Lung microvascular endothelial cell (primary cell): ENCODE results near the gene SUPT3H. TPM values are rescaled to one million over a fixed set of nuclear protein-coding genes. Genes with fewer than 3 reads are reported as not detected.
"Not testable (repeated sequence)": the region's sequence is repeated elsewhere in the genome, so short reads cannot be mapped to it uniquely, and the experiment has no call there.

Experiments used
- DNase-seq, 2 donors: peaks; one replicate each; pipeline versions ENCODE4 v3.0.0 to v3.0.0-alpha.2; 2010; ENCODE audit warnings: low read depth in 2 of 2
- total RNA-seq: library from RNA; depleted of rRNA; stranded (reverse); fragments of >200 nt; gene quantifications from 2 replicates; pipeline ENCODE4 v1.2.1, GENCODE V29; 2014

The SUPT3H gene
- total RNA-seq, 1 donor from 2014 or later: 2.8 TPM

- no peak for DNase-seq
Measured at GRCh38 chr6:44915111-44915510, 462.6 kb downstream of the SUPT3H start.

- no peak for DNase-seq
Measured at GRCh38 chr6:44914141-44914540, 463.6 kb downstream of the SUPT3H start.

DNA sequence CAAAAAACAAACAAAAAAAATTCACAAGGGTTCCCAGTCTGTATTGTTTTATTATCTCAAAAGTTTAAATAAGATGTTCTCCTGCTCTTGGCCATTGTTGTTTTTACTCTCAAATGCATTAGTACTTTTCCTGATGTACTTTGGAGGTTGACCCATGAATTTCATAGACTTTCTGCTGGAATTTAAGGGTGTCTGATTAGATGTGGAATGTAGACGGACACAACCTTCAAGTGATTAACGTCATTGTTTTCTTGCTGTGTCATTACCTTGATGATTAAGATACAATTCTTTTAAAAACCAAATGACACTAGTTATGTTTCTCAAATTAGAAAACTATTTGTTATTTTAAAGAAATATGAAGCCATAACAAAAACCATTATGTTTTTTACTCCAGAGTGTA is 471.0 kb downstream of the SUPT3H start:
- DNase-seq: peak in 1 of 2 donors; percentile 16

DNA sequence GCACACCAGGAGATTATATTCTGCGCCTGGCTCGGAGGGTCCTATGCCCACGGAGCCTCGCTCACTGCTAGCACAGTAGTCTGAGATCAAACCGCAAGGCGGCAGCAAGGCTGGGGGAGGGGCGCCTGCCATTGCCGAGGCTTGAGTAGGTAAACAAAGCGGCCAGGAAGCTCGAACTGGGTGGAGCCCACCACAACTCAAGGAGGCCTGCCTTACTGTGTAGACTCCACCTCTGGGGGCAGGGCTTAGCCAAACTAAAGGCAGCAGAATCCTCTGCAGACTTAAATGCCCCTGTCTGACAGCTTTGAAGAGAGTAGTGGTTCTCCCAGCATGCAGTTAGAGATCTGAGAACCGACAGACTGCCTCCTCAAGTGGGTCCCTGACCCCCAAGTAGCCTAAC is 477.4 kb downstream of the SUPT3H start:
- not testable (repeated sequence) for DNase-seq

DNA sequence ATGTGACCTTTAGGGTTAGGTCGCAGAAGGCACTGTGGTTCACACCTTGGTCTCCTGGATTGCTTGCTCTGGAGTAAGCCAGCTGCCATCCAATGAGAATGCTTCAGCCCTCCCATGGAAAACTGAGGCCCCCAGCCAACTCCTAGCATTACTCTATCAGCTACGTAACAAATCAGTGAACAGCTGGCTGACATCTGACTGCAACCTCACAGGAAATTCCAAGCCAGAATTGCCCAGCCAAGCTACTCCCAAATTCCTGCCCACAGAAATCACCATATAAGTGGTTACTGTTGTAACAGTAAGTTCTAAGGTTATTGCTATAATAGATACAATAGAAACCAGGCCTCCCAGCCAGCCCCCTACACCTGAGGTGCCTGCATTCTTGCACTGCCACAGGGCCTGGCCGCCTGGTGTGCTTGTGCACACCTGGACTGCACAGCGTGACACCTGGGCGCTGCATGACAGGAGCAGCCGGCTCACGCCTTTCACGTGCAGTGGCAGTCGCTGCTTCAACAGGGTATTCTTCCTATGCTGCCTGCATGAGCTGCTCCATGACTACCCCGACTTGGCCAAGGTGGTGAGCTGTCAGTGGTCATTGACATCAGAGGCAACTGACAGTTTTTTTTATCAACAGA is 479.3 kb downstream of the SUPT3H start:
- DNase-seq: no peak

GRCh38 chr6:44897316-44897715 is 480.4 kb downstream of the SUPT3H start:
- no peak for DNase-seq

GRCh38 chr6:44896701-44897100 is 481.0 kb downstream of the SUPT3H start:
- DNase-seq: no peak

DNA sequence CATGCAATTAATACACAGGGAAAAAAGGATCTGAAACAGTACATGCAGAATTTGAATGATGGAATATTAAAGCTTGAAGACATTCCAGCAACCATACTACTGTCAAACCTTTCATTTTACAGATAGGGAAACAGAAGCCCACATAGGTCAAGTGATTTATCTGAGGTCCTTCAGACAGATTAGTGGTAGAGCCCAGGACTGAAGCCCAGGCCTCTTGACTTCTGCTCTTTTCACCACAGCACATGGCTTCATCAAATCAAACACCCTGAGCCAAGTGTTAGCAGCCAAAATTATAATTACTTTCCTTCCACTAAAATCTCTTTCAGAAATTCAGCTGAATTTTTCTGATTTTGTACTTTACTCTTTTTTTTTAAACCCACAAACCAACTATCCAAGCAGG is 485.2 kb downstream of the SUPT3H start:
- no peak for DNase-seq

- not testable (repeated sequence) for DNase-seq
Measured at GRCh38 chr6:44879071-44879470, 498.7 kb downstream of the SUPT3H start.

DNA sequence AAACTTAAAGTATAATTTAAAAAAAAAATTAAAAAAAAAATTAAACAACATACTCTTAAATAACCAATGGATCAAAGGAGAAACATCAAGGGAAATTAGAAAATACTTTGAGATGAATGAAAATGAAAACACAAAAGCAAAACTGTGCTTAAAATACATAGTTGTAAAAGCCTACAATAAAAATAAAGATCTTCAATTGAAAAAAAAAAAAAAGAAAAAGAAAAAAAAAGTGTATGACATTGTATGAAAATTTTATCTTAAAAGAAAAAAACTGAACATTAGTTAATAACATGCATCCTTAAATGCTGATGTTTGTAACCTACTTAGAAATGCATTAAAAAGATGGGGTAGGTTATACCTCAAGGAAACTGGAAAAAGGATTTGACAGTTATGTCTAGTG is 501.1 kb downstream of the SUPT3H start:
- DNase-seq: not testable (repeated sequence)

DNA sequence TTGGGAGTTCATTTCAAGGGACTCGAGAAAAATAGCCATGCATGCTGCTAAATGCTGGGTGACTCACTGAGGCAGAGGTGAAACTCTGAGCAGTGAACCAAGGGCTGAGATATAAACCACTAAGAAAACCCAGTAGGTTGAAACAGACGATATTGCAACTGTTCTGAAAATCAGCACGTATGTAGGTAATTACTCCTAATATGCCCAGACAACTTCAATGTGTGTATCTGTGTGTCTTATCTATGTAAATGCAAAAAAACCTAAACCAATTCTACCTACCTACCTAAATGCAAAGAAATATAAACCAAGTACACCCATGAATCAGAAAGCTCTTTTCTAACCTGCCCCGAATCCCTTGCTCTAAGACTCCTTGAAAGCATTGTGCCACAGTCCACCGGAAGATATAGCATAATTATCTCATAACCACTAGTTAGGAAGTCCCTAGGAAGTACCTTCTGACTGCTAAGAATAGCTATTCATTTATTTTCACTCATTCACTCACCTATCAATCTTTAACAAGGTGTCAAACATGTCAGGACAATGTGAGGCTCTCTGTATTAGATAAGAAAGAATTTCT is 508.3 kb downstream of the SUPT3H start:
- DNase-seq: no peak

GRCh38 chr6:44868910-44869309 is 508.8 kb downstream of the SUPT3H start:
- no peak for DNase-seq

DNA sequence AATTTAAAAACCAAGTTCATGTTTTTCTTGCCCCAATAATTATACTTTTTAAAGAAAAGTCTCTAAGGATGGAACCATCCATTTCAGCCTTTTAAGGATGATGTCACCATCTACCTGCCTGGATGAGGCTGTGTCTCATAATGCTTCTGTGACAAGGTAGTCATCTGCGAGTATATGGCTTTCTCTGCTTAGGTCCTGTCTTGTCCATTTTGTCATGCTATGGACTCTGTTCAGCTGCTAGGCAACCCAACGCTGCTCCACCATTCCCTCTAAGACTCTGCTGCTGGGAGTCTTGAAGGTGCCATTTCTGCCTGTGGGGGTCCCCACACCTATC is 509.4 kb downstream of the SUPT3H start:
- DNase-seq: no peak

GRCh38 chr6:44867571-44868334 is 510.0 kb downstream of the SUPT3H start:
- DNase-seq: no peak

GRCh38 chr6:44865184-44865583 is 512.5 kb downstream of the SUPT3H start:
- DNase-seq: not testable (repeated sequence)

- no peak for DNase-seq
Measured at GRCh38 chr6:44859901-44860410, 517.8 kb downstream of the SUPT3H start.

DNA sequence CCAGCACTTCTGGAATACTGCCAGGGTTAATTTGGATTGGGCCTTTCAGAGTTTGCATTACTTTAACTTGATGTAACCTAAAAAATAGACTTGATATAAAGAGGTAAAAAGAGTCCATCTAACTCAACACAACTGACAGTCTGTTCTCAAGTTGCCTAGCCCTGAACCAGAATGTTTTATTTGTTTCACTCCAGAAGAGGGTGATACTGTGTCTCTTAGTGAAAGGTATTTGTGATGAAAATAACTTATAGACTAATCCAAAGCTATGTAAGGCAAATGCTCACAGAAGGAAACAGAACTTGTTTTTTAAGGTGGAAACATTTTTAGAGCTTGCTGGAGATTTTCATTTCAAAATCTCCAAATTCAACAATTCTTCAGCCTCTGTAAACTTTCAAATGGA is 518.7 kb downstream of the SUPT3H start:
- no peak for DNase-seq

DNA sequence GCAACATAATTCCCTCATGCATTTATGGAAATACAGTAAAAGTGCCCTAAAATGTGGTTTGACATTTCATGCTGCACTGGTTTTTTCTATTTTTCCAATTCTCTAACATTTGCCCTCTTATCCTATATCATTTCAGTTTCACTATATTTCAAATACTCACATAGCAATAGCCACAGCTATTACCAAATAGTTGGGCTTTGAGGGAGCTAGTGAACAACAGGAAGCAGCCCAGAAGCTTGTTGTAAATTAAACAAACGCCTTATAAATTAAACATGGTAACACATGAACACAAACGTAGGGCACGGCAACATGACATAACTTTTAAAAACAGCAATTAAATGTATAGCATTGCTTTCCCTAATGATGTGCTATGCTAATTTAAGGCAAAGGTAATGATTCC is 521.3 kb downstream of the SUPT3H start:
- DNase-seq: no peak

DNA sequence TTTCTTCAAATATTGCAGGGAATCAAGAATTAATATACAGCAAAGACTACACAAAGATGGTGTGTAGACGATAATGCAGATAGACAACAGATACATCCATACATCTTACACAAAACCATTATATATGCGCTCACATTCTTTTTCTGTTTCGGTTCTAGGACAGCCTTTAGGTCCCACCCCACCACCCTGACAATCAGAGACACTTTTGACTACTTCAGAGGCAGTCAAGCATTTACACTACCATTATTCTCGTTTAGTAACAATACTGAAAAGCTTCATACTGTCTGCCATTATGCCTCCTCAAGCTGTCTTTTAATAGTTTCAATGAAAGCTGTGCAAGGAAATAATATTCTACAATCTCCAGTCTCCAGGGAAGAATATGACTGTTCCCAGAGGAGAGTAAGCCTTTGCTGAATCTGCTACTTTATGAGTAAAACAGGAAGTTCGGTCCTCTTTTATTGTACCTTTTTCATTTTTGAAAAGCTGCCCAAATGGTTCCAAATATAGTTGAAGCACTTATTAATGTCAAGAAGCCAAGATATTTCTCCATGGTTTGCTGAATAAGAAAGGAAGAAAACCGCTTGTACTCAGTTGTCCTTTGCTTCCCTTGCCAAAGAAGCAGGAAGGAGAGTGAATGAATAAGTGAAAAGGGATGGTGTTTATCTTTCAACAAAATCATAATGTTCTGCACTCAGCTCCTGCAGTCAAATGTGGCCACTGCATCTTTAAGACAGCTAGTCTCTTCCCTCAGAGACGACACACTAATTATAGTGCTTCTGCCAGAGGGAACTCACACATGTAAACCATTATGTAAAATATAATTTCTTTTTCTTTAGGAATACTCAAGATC is 521.9 kb downstream of the SUPT3H start:
- no peak for DNase-seq

DNA sequence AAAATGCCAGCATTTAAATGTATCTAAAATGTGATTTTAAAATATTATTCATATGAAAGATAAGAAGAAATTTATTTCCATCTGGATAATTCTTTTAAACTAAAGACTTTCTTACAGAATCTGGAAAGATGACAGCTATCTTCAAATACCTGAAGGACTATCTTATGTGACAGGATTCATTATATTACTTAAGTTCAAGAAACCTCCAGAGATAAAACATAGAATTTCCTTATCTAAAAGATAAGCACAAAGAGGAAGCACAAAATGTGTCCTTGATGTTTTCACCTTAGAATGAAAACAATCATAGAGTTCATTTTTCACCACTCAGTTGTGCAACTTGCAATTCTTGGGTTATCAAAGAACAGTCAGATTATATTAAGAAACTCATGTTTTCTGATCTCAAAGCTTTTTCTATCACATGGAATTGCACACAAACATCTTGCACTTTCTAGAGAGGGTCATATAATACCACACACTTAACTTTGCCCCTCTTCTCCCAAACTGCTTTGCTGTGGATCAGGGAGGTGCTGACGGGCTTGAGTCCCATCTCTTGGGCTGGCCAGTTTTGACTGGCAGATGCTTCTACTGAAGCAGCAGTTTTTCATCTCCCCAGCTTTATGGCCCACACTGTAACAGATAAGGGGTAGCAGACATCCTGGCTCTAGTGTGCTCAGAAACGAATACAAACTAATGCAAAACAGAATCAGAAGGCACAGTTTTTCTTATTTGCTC is 522.9 kb downstream of the SUPT3H start:
- no peak for DNase-seq

DNA sequence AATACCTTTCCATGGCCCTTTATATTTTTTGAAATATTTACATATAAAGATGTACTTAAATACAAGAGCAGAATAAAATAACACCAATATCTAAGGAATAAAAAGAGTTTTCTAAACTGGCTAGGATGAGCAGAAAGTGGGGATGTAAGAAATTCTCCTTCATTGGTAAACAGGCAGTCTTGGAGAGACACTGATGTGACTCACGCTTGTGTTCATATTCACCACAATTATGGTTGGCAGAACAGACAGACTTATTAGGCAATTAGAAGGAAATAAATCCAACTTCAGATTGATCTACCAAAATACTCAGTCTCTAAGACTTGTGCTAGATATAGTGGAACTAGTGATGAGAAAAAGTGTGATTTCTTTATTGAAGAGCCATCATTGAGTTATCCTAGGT is 526.6 kb downstream of the SUPT3H start:
- no peak for DNase-seq
